Ascending aorta (tissue), 2 donors: ENCODE data around the gene TAF9. TPM values are rescaled to one million over a fixed set of nuclear protein-coding genes. Genes with fewer than 3 reads are reported as not detected.
"Not testable (repeated sequence)": the region's sequence is repeated elsewhere in the genome, so short reads cannot be mapped to it uniquely, and the experiment has no call there.

ENCODE experiments used
- DNase-seq, 2 donors: peaks; one replicate each; pipeline ENCODE4 v3.0.0-alpha.2; 2019; ENCODE audit warnings: low spot score in 2 of 2
- H3K27ac ChIP-seq, 2 donors: fragments of 200-600 bp; sonication (generic); one replicate each; pipeline ENCODE4 v1.5.1; 2016 to 2017; ENCODE audit warnings: mild to moderate bottlenecking in 1 of 2
- H3K27me3 ChIP-seq: fragments of 200-600 bp; sonication (generic); one replicate; pipeline ENCODE4 v1.5.1; 2017
- H3K36me3 ChIP-seq, 2 donors: fragments of 200-600 bp; sonication (generic); one replicate each; pipeline ENCODE4 v1.5.1; 2016
- H3K4me1 ChIP-seq, 2 donors: fragments of 200-600 bp; sonication (generic); one replicate each; pipeline ENCODE4 v1.5.1; 2016 to 2017; ENCODE audit warnings: mild to moderate bottlenecking in 1 of 2
- H3K4me3 ChIP-seq, 2 donors: fragments of 200-600 bp; sonication (generic); one replicate each; pipeline ENCODE4 v1.5.1; 2016 to 2017; ENCODE audit warnings: mild to moderate bottlenecking in 1 of 2
- H3K9me3 ChIP-seq, 2 donors: fragments of 200-600 bp; sonication (generic); one replicate each; pipeline ENCODE4 v1.5.1; 2016
- intact Hi-C: fragments of 100-400 bp; cut with DNase I; formaldehyde crosslinking; loops from one replicate; pipeline ENCODE4 v1.15.1; 2023
- total RNA-seq: library from RNA; depleted of rRNA; stranded (reverse); fragments of >200 nt; gene quantifications from one replicate; pipeline ENCODE4 v1.1.0, GENCODE V29; 2016
- TF ChIP-seq, protein P1 (sequence below), 3 experiments: fragments of 200-600 bp in 2 of 3; fragments of 450-650 bp in 1 of 3; sonication (generic) in 2 of 3; IDR thresholded peaks; one replicate each; pipeline ENCODE4 v1.5.1; 2016 to 2019; ENCODE audit warnings: antibody characterized with exemption in 3 of 3, mild to moderate bottlenecking in 1 of 3, moderate library complexity in 1 of 3

TAF9 gene
- total RNA-seq, 1 donor from 2014 or later = 6.3 TPM

DNA sequence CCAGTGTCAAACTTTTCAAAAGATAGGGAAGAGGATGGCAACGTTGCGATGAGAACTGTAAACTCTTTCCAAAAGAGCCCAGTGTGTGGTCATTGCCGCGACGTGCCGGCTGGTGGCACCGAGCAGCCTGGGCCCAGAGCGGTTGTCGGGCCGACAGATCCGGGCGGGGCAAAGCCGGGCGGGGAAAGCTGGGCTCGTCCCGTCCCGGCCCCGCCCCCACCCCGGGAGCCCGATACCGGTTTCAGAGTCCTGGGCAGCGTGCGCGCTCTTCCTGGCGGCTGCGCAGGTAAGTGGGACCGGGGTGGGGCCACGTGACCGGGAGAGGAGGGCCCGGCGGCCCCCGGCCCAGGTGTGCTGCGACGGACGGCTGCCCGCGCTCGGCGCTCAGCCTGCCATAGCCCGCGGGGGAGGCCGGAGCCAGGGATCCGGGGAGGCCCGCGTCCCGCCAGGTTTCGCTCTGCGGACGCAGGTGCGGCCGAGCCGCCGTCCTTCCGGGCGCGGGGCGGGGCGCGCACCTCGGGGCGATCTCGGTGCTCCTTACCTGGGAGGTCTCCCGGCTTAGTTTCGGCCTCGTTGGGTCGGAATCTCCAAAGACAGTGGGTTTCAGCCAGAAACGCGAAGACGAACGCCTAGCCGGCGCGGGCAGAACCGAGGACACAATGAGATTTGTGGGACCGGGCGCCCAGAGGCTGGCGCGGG, 45.7 kb upstream of the TAF9 start, which contains the start of gene MARVELD2:
TSS of gene MARVELD2 (plus strand) at position 232 of the 699 bp plus-strand sequence. CDS start 4,270 bp downstream, outside the sequence.
- H3K27me3 ChIP-seq = no peaks in the 10 kb centered on the region
- H3K27ac ChIP-seq = no peak within 1 kb of the TSS
- H3K36me3 ChIP-seq = peaks cover 19 to 33% of the 10 kb centered on the region in 2 donors
- TF ChIP-seq, protein P1, sequence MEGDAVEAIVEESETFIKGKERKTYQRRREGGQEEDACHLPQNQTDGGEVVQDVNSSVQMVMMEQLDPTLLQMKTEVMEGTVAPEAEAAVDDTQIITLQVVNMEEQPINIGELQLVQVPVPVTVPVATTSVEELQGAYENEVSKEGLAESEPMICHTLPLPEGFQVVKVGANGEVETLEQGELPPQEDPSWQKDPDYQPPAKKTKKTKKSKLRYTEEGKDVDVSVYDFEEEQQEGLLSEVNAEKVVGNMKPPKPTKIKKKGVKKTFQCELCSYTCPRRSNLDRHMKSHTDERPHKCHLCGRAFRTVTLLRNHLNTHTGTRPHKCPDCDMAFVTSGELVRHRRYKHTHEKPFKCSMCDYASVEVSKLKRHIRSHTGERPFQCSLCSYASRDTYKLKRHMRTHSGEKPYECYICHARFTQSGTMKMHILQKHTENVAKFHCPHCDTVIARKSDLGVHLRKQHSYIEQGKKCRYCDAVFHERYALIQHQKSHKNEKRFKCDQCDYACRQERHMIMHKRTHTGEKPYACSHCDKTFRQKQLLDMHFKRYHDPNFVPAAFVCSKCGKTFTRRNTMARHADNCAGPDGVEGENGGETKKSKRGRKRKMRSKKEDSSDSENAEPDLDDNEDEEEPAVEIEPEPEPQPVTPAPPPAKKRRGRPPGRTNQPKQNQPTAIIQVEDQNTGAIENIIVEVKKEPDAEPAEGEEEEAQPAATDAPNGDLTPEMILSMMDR (IDR thresholded peaks at IDR 0.05) = peak in 1 of 3 experiments; percentile 25
- DNase-seq = peak in 1 of 2 donors; percentile 69
- no peaks in the 10 kb centered on the region for H3K4me1 ChIP-seq
- no peaks in the 10 kb centered on the region for H3K9me3 ChIP-seq
- intact Hi-C loops = no loop called here
- peak within 1 kb of the TSS; percentile 77 for H3K4me3 ChIP-seq

GRCh38 chr5:69404659-69405330, 35.5 kb upstream of the TAF9 start:
- Histone ChIP-seq H3K27me3 (no peaks in the 10 kb centered on the region), H3K36me3 (peaks cover 35 to 62% of the 10 kb centered on the region in 2 donors), H3K4me3 (no peak overlapping the region), H3K9me3 (no peaks in the 10 kb centered on the region), H3K27ac (no peak overlapping the region), H3K4me1 (no peaks in the 10 kb centered on the region)
- DNase-seq = no peak
- TF ChIP-seq, protein P1 (IDR thresholded peaks at IDR 0.05) = no peak
- intact Hi-C loops = no loop called here

GRCh38 chr5:69378376-69378775, 9.1 kb upstream of the TAF9 start:
- no peak for DNase-seq
- H3K27me3 ChIP-seq = no peaks in the 10 kb centered on the region
- intact Hi-C loops = no loop called here
- peaks cover 37 to 57% of the 10 kb centered on the region in 2 donors for H3K36me3 ChIP-seq
- no peak overlapping the region for H3K4me3 ChIP-seq
- H3K9me3 ChIP-seq = no peaks in the 10 kb centered on the region
- H3K4me1 ChIP-seq = no peaks in the 10 kb centered on the region
- H3K27ac ChIP-seq = no peak overlapping the region
- TF ChIP-seq, protein P1 (IDR thresholded peaks at IDR 0.05) = no peak

DNA sequence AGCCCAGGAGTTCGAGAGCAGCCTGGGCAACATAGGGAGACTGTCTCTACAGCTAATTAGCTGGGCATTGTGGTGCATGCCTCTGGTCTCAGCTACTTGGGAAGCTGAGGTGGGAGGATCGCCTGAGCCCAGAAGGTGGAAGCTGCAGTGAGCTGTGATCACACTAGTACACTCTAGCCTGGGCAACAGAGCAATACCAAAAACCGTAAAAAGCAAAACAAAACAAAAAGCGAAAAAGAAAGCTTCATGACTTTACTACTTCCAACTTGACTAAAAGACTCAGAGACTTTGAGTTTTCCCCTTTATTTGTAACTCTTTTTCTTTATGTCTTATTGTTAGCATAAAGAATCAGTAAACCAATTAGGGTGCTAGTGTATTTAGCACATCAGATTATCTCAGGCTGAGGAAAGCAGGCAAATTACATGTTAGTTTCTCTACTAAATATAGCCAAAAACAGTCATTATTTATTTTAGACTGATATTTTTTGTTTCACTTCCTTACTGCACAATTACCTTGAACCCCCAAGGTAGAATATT, 5.7 kb upstream of the TAF9 start:
- intact Hi-C loops = no loop called here
- TF ChIP-seq, protein P1 (IDR thresholded peaks at IDR 0.05) = no peak
- no peak for DNase-seq
- Histone ChIP-seq H3K36me3 (peaks cover 22 to 32% of the 10 kb centered on the region in 2 donors), H3K27ac (no peak overlapping the region), H3K4me3 (no peak overlapping the region), H3K9me3 (no peaks in the 10 kb centered on the region), H3K27me3 (no peaks in the 10 kb centered on the region), H3K4me1 (peaks cover 0 to 5% of the 10 kb centered on the region in 2 donors)

- intact Hi-C loops = no loop called here
- TF ChIP-seq, protein P1 (IDR thresholded peaks at IDR 0.05) = no peak
- DNase-seq = no peak
- Histone ChIP-seq H3K36me3 (peaks cover 13 to 19% of the 10 kb centered on the region in 2 donors), H3K4me1 (peaks cover 7 to 18% of the 10 kb centered on the region in 2 donors), H3K4me3 (no peak overlapping the region), H3K27me3 (no peaks in the 10 kb centered on the region), H3K9me3 (no peaks in the 10 kb centered on the region), H3K27ac (no peak overlapping the region)
These were observed 3.1 kb upstream of the TAF9 start for GRCh38 chr5:69372394-69372793.

GRCh38 chr5:69370335-69370734, 1.0 kb upstream of the TAF9 start:
- H3K4me1 ChIP-seq = peaks cover 7 to 18% of the 10 kb centered on the region in 2 donors
- H3K9me3 ChIP-seq, DNase-seq, intact Hi-C loops, H3K27me3 ChIP-seq: not testable (repeated sequence)
- peak overlapping the region in 1 of 2 donors; percentile 12 for H3K27ac ChIP-seq
- peak overlapping the region; percentile 70 to 81 for H3K4me3 ChIP-seq
- H3K36me3 ChIP-seq = peaks cover 14 to 24% of the 10 kb centered on the region in 2 donors
